Measurements from ENCODE around the gene SIDT2. TPM values are rescaled to one million over a fixed set of nuclear protein-coding genes. Genes with fewer than 3 reads are reported as not detected.
A peak's percentile ranks its signal among the peaks of the same experiment; 100 is the strongest.

Gene SIDT2
- total RNA-seq, 4 donors from 2014 or later, result 6.4 to 91.3 (median 28.7) TPM

DNA sequence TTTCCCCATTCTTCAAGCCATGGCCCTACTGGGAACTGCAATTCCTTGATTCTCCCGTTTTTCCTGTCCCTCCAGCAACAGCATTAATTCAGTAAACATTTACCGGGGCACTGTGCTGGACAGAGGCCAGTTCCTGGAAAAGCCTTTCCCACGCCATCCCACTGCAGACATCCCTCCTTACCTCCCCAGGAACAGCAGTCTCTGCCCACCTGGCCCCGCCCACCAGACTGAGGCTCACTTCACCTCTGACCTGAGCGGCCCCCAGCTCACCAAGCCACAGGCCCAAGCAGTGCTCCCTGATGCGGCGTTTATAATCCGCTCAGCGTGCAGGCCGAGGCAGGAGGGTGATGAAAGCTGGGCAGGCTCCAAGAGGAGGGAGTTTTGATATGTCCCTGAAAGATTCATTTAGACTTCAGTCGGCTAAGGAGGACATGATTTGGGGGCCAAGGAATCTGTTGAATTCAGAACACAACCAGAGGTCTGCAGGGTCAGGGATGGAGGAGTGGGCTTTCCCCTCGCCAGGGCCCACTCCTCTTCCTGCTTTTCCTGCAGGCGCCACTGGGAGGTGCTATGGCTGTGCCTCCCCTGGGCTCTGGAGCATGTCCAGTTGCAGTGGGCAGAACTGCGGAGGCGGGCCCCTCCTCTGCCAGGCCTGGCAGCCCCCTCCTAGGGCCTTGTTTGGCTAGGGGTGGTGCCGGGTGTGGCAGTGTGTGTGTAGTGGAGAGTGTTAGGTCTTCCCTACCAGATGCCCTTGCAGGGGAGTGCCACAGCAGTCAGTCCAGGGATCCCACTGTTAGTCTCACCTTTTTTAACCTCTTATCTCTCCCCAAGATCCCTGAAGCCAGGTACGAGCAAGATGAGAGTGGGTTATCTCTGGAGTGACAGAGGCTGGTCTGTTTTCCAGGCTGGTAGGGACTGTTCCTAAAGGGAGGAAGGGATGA, 19.2 kb downstream of the SIDT2 start:
- H3K27me3 ChIP-seq, result no peaks in the 10 kb centered on the region
- no peaks in the 10 kb centered on the region for H3K9me3 ChIP-seq
- H3K27ac ChIP-seq, result peak overlapping the region; percentile 97 to 98
- DNase-seq, result peak; percentile 84 to 86
- intact Hi-C loops (cut with DNase I; ENCODE audit: low total_unique reads), result no loop called here
- no peaks in the 10 kb centered on the region for H3K4me1 ChIP-seq
- peak; percentile 51 to 54 for TF ChIP-seq POLR2A (IDR thresholded peaks at IDR 0.05)
- TF ChIP-seq, protein P1, sequence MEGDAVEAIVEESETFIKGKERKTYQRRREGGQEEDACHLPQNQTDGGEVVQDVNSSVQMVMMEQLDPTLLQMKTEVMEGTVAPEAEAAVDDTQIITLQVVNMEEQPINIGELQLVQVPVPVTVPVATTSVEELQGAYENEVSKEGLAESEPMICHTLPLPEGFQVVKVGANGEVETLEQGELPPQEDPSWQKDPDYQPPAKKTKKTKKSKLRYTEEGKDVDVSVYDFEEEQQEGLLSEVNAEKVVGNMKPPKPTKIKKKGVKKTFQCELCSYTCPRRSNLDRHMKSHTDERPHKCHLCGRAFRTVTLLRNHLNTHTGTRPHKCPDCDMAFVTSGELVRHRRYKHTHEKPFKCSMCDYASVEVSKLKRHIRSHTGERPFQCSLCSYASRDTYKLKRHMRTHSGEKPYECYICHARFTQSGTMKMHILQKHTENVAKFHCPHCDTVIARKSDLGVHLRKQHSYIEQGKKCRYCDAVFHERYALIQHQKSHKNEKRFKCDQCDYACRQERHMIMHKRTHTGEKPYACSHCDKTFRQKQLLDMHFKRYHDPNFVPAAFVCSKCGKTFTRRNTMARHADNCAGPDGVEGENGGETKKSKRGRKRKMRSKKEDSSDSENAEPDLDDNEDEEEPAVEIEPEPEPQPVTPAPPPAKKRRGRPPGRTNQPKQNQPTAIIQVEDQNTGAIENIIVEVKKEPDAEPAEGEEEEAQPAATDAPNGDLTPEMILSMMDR (IDR thresholded peaks at IDR 0.05), result peak; percentile 71 to 78 (median 74)
- peak overlapping the region; percentile 58 to 95 for H3K4me3 ChIP-seq
- no peaks in the 10 kb centered on the region for H3K36me3 ChIP-seq

- no peaks in the 10 kb centered on the region for H3K27me3 ChIP-seq
- peak overlapping the region; percentile 97 to 98 for H3K27ac ChIP-seq
- no peak for DNase-seq
- no peaks in the 10 kb centered on the region for H3K9me3 ChIP-seq
- intact Hi-C loops (cut with DNase I; ENCODE audit: low total_unique reads), result no loop called here
- no peaks in the 10 kb centered on the region for H3K4me1 ChIP-seq
- no peaks in the 10 kb centered on the region for H3K36me3 ChIP-seq
- TF ChIP-seq POLR2A (IDR thresholded peaks at IDR 0.05), result no peak
- TF ChIP-seq, protein P1 (IDR thresholded peaks at IDR 0.05), result no peak
- H3K4me3 ChIP-seq, result peak overlapping the region; percentile 58 to 95
Measured at GRCh38 chr11:117198613-117199012, 20.1 kb downstream of the SIDT2 start.

DNA sequence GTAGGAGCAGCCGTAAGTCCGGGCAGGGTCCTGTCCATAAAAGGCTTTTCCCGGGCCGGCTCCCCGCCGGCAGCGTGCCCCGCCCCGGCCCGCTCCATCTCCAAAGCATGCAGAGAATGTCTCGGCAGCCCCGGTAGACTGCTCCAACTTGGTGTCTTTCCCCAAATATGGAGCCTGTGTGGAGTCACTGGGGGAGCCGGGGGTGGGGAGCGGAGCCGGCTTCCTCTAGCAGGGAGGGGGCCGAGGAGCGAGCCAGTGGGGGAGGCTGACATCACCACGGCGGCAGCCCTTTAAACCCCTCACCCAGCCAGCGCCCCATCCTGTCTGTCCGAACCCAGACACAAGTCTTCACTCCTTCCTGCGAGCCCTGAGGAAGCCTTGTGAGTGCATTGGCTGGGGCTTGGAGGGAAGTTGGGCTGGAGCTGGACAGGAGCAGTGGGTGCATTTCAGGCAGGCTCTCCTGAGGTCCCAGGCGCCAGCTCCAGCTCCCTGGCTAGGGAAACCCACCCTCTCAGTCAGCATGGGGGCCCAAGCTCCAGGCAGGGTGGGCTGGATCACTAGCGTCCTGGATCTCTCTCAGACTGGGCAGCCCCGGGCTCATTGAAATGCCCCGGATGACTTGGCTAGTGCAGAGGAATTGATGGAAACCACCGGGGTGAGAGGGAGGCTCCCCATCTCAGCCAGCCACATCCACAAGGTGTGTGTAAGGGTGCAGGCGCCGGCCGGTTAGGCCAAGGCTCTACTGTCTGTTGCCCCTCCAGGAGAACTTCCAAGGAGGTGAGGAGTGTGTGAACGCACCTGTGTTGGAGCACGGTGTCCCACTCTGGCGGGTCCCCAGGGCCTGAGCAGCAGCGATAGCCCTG, 20.7 kb downstream of the SIDT2 start, which contains the start of gene TAGLN:
Gene TAGLN (plus strand): TSS at position 318 of the 863 bp plus-strand sequence. CDS start 3,644 bp downstream, outside the sequence.
- no peaks in the 10 kb centered on the region for H3K9me3 ChIP-seq
- no peaks in the 10 kb centered on the region for H3K36me3 ChIP-seq
- peaks cover 0 to 1% of the 10 kb centered on the region in 2 donors for H3K4me1 ChIP-seq
- DNase-seq, result peak; percentile 94 to 97
- H3K27me3 ChIP-seq, result no peaks in the 10 kb centered on the region
- TF ChIP-seq, protein P1 (IDR thresholded peaks at IDR 0.05), result peak in 1 of 4 experiments; percentile 12
- TF ChIP-seq POLR2A (IDR thresholded peaks at IDR 0.05), result peak; percentile 73 to 85
- intact Hi-C loops (cut with DNase I; ENCODE audit: low total_unique reads), result no loop called here
- peak within 1 kb of the TSS; percentile 97 to 98 for H3K27ac ChIP-seq
- H3K4me3 ChIP-seq, result peak within 1 kb of the TSS; percentile 58 to 95

DNA sequence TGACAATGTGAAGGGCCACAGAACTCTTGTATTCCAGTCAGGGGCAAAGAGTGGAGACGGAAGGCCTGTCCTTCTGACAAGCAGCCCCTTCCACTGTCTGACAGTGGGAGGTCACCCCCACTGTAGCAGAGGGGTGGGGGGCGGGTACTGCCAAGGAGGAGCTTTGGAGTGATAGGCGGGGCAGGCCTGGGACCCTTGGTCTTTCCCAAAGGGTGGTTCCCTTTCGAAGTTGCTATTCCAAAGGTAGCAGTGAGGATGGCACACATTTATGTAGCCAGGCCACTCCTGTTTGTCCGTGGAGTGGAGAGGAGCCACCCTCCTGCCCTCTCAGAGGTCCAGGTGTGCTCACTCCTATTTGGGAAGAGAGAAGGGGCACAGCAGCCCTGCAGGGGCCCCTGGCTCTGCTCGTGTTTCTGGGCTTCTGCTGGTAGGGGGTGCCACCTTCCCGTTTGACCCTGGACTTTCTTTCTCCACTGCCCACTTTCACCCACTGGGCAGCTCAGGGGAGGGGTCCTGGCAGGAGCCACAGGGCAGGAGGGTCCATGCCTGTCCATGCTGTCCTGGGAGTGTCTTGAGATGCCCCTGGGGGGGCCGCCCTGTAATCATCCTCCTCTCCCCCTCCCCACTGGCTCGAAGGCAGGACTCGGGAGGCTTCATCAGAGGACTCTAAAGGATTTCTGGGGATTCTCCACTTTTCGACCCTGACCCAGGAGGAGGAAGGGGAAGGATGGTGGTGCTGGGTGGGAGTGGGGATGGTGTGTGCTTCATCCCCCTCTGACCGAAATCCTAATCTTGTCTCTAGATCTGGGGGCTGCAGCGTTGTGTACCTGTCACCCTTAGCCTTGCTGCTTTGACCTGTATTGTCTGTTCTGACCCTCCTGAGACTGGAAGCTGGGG, 21.6 kb downstream of the SIDT2 start:
- peak in 1 of 2 donors; percentile 49 for DNase-seq
- Histone ChIP-seq H3K27ac (peak overlapping the region; percentile 97 to 98), H3K9me3 (no peaks in the 10 kb centered on the region), H3K4me1 (peaks cover 0 to 10% of the 10 kb centered on the region in 2 donors), H3K27me3 (no peaks in the 10 kb centered on the region), H3K36me3 (no peaks in the 10 kb centered on the region), H3K4me3 (peak overlapping the region; percentile 58 to 95)
- intact Hi-C loops (cut with DNase I; ENCODE audit: low total_unique reads), result no loop called here
- TF ChIP-seq POLR2A (IDR thresholded peaks at IDR 0.05), result peak in 1 of 2 donors; percentile 7
- TF ChIP-seq, protein P1 (IDR thresholded peaks at IDR 0.05), result no peak

Data from uterus (tissue), 4 donors.